OCI-LY7 (cell line): ENCODE measurements around the gene TMC1. TPM values are rescaled to one million over a fixed set of nuclear protein-coding genes. Genes with fewer than 3 reads are reported as not detected.

Source experiments
- BruUV-seq: library from RNA; stranded (reverse); fragments of 400-500 nt; replicated peaks from 2 replicates; lab custom pipeline; 2021; lab: Mats Ljungman, UMichigan
- CTCF ChIA-PET: fragments of 300-600 bp; sonication (Branson Sonifier 250); formaldehyde crosslinking; loops from one replicate; lab custom pipeline; 2022; ENCODE audit warnings: antibody characterized with exemption; ENCODE audit not compliant: unreplicated experiment; lab: Charles Lee
- POLR2A ChIA-PET: fragments of 300-600 bp; sonication (Branson Sonifier 250); formaldehyde crosslinking; loops from one replicate; lab custom pipeline; 2022; ENCODE audit warnings: antibody characterized with exemption; lab: Charles Lee
- DNase-seq: peaks from one replicate; pipeline ENCODE4 v3.0.0-alpha.2; 2015; ENCODE audit warnings: low spot score
- H2AFZ ChIP-seq: fragments of 200-600 bp; sonication (generic), shearing (Covaris generic); 2 replicates; pipeline ENCODE4 v1.6.1; 2014; ENCODE audit warnings: mild to moderate bottlenecking, antibody characterized with exemption, low read length, moderate library complexity
- H3K27ac ChIP-seq: fragments of 200-600 bp; sonication (generic); 2 replicates; pipeline ENCODE4 v1.5.1; 2014; ENCODE audit warnings: mixed run types, low read depth, mild to moderate bottlenecking, moderate library complexity, low read length, inconsistent platforms; ENCODE audit not compliant: poor library complexity, severe bottlenecking
- H3K36me3 ChIP-seq: fragments of 200-600 bp; sonication (generic); 2 replicates; pipeline ENCODE4 v1.6.1; 2014; ENCODE audit warnings: mild to moderate bottlenecking, antibody characterized with exemption, low read length, moderate library complexity, mixed read lengths; ENCODE audit not compliant: insufficient read depth
- H3K4me1 ChIP-seq: fragments of 200-600 bp; sonication (generic); 2 replicates; pipeline ENCODE4 v1.5.1; 2014; ENCODE audit warnings: mild to moderate bottlenecking, low read length; ENCODE audit not compliant: insufficient read depth, poor library complexity, severe bottlenecking
- H3K4me2 ChIP-seq: fragments of 200-600 bp; sonication (generic); 2 replicates; pipeline ENCODE4 v1.6.1; 2014; ENCODE audit warnings: mild to moderate bottlenecking, low read length
- H3K4me3 ChIP-seq: fragments of 200-600 bp; sonication (generic); 2 replicates; pipeline ENCODE4 v1.5.1; 2014; ENCODE audit warnings: mild to moderate bottlenecking, low read depth, low read length; ENCODE audit not compliant: poor library complexity, severe bottlenecking
- H3K79me2 ChIP-seq: fragments of 200-600 bp; sonication (generic); 2 replicates; pipeline ENCODE4 v1.6.1; 2016; ENCODE audit warnings: low read depth, mild to moderate bottlenecking, low read length, moderate library complexity, mixed read lengths; ENCODE audit not compliant: insufficient read depth
- H3K9me2 ChIP-seq: fragments of 200-600 bp; sonication (generic); 2 replicates; pipeline ENCODE4 v1.6.1; 2016; ENCODE audit warnings: mild to moderate bottlenecking, low read length, mixed read lengths; ENCODE audit not compliant: insufficient read depth
- H3K9me3 ChIP-seq: fragments of 200-600 bp; sonication (generic); 2 replicates; pipeline ENCODE4 v1.6.1; 2014; ENCODE audit warnings: mild to moderate bottlenecking, mixed run types, low read length, mixed read lengths
- H4K20me1 ChIP-seq: fragments of 200-600 bp; sonication (generic); 2 replicates; pipeline ENCODE4 v1.6.1; 2014; ENCODE audit warnings: mild to moderate bottlenecking, antibody characterized with exemption, low read length, moderate library complexity, mixed read lengths; ENCODE audit not compliant: insufficient read depth
- EZH2phosphoT487 ChIP-seq: fragments of 200-600 bp; sonication (generic); IDR thresholded peaks from 2 replicates; pipeline ENCODE4 v1.6.1; 2018; ENCODE audit warnings: low read depth, borderline replicate concordance, mild to moderate bottlenecking, mixed run types, antibody characterized with exemption, low read length, moderate library complexity, mixed read lengths
- intact Hi-C: fragments of 100-400 bp; cut with micrococcal nuclease; formaldehyde crosslinking; loops from one replicate; pipeline ENCODE4 v1.10.0; 2022; ENCODE audit not compliant: unreplicated experiment
- total RNA-seq, 2 experiments: library from RNA; depleted of rRNA in 1 of 2; stranded (reverse); fragments of >200 nt in 1 of 2; shearing (Covaris generic) in 1 of 2; gene quantifications; 2 replicates each; pipeline ENCODE4 v1.2.3, GENCODE V29; 2014 to 2022
- TF ChIP-seq, protein P1 (sequence below): fragments of 200-600 bp; sonication (generic); conservative IDR thresholded peaks from 2 replicates; pipeline ENCODE4 v1.5.1; 2014; ENCODE audit warnings: mild to moderate bottlenecking, antibody characterized with exemption, low read length, moderate library complexity, mixed read lengths

The TMC1 gene
- total RNA-seq, 2 experiments from 2014 or later = not detected

DNA sequence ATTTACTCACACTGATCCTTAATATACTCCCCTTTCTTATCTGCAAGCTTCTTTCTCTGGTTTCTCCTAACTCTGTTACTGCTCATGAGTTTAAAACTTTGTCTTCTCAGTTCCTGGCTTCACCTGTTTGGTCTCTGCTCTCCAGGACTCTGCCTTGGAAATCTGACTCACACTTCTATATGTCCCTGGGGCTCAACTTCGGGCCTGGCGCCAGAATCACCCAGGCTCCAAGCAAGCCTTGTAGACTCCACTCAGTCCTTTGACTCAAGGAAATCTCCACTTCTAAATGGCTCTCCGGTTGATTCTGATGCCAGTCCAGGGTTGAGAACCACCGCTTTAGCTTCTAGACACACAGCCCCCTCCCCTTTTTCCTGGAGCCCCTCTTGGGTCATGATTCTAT lies 57.8 kb downstream of the TMC1 start:
- TF ChIP-seq, protein P1, sequence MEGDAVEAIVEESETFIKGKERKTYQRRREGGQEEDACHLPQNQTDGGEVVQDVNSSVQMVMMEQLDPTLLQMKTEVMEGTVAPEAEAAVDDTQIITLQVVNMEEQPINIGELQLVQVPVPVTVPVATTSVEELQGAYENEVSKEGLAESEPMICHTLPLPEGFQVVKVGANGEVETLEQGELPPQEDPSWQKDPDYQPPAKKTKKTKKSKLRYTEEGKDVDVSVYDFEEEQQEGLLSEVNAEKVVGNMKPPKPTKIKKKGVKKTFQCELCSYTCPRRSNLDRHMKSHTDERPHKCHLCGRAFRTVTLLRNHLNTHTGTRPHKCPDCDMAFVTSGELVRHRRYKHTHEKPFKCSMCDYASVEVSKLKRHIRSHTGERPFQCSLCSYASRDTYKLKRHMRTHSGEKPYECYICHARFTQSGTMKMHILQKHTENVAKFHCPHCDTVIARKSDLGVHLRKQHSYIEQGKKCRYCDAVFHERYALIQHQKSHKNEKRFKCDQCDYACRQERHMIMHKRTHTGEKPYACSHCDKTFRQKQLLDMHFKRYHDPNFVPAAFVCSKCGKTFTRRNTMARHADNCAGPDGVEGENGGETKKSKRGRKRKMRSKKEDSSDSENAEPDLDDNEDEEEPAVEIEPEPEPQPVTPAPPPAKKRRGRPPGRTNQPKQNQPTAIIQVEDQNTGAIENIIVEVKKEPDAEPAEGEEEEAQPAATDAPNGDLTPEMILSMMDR = no peak
- no peak for TF ChIP-seq EZH2phosphoT487
- intact Hi-C loops = no loop called here
- H3K27ac ChIP-seq = no peak overlapping the region

GRCh38 chr9:72579880-72580550 lies 58.6 kb downstream of the TMC1 start:
- H3K9me2 ChIP-seq = no peaks in the 10 kb centered on the region
- intact Hi-C loops = no loop called here
- H4K20me1 ChIP-seq = no peaks in the 10 kb centered on the region
- H3K4me3 ChIP-seq = no peak overlapping the region
- BruUV-seq = no TSS peak
- H3K36me3 ChIP-seq = no peaks in the 10 kb centered on the region
- ChIA-PET POLR2A (no interaction called here), CTCF (no interaction called here)
- no peak overlapping the region for H3K4me2 ChIP-seq
- TF ChIP-seq, protein P1 = no peak
- no peak for TF ChIP-seq EZH2phosphoT487
- no peaks in the 10 kb centered on the region for H3K79me2 ChIP-seq
- H3K4me1 ChIP-seq = no peaks in the 10 kb centered on the region
- no peak for DNase-seq
- no peaks in the 10 kb centered on the region for H3K9me3 ChIP-seq
- H3K27ac ChIP-seq = no peak overlapping the region
- H2AFZ ChIP-seq = no peak overlapping the region

More for the DNA sequence above, 57.8 kb downstream of the TMC1 start:
- Histone ChIP-seq H3K36me3 (no peaks in the 10 kb centered on the region), H3K79me2 (no peaks in the 10 kb centered on the region), H4K20me1 (no peaks in the 10 kb centered on the region), H2AFZ (no peak overlapping the region), H3K9me3 (no peaks in the 10 kb centered on the region), H3K4me1 (no peaks in the 10 kb centered on the region), H3K9me2 (no peaks in the 10 kb centered on the region), H3K4me3 (no peak overlapping the region), H3K4me2 (no peak overlapping the region)
- ChIA-PET CTCF (no interaction called here), POLR2A (interaction anchor here (0.6 kb wide), 1 partner anchor 10 kb away, joined by 6 read pairs; no protein-coding TSS in a partner anchor)
- no peak for DNase-seq
- BruUV-seq = no TSS peak

DNA sequence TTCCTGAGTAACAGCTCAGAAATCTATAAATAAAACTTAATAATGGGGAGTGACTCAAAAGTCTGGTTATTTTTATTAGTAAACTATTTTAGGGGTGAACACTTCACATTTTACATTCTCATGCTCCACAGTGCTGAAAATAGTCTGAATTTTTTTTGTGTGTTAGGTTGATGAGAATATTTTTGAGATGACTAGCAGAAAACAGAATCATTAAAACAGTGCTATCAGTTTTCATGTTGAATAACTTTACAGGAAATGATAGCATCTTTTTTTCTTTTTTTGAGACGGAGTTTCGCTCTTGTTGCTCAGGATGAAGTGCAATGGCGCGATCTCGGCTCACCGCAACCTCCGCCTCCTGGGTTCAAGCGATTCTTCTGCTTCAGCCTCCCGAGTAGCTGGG lies 60.3 kb downstream of the TMC1 start:
- intact Hi-C loops = no loop called here
- Histone ChIP-seq H3K4me3 (no peak overlapping the region), H3K36me3 (no peaks in the 10 kb centered on the region), H3K79me2 (no peaks in the 10 kb centered on the region), H2AFZ (no peak overlapping the region), H4K20me1 (no peaks in the 10 kb centered on the region), H3K9me2 (no peaks in the 10 kb centered on the region), H3K4me1 (no peaks in the 10 kb centered on the region), H3K4me2 (no peak overlapping the region), H3K9me3 (no peaks in the 10 kb centered on the region), H3K27ac (no peak overlapping the region)
- no TSS peak for BruUV-seq
- TF ChIP-seq EZH2phosphoT487 = no peak
- TF ChIP-seq, protein P1 = no peak
- ChIA-PET CTCF (no interaction called here), POLR2A (interaction anchor here (0.7 kb wide), 1 partner anchor 25 kb away, joined by 5 read pairs; no protein-coding TSS in a partner anchor)
- no peak for DNase-seq
